ENCODE data around the gene TMEM63B.
"Not testable (repeated sequence)": the region's sequence is repeated elsewhere in the genome, so short reads cannot be mapped to it uniquely, and the experiment has no call there.

The TMEM63B gene

DNA sequence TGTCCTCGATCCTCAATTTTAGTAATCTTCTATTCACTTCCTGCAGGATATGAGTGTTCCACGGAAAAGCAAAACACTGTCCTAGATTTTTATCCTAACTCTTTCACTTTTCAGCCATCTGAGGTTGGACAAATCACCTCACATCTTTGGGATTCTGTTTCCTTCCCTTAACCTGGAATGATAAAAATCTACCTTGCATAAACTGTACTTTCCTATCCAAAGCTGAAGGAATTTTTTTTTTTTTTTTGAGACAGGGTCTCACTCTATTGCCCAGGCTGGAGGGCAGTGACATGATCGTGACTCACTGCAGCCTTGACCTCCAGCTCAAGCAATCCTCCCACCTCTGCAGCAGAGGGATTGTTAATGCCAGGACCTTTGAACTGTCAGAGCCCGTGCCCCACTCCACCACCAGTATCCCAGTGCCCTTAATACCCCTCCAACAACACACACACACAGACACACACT is 51.8 kb downstream of the TMEM63B start:
- no peak for TF ChIP-seq CTCF (IDR thresholded peaks at IDR 0.05; ENCODE audit: low read length, missing control alignments)
- no peak overlapping the region for H3K4me3 ChIP-seq (replicated peaks; ENCODE audit: low read depth, low read length)
- no peak for DNase-seq (ENCODE audit: low read depth)

- no peak for DNase-seq (ENCODE audit: low read depth)
- no peak overlapping the region for H3K4me3 ChIP-seq (replicated peaks; ENCODE audit: low read depth, low read length)
- no peak for TF ChIP-seq CTCF (IDR thresholded peaks at IDR 0.05; ENCODE audit: low read length, missing control alignments)
Measured at GRCh38 chr6:44179648-44180047, 52.3 kb downstream of the TMEM63B start.

DNA sequence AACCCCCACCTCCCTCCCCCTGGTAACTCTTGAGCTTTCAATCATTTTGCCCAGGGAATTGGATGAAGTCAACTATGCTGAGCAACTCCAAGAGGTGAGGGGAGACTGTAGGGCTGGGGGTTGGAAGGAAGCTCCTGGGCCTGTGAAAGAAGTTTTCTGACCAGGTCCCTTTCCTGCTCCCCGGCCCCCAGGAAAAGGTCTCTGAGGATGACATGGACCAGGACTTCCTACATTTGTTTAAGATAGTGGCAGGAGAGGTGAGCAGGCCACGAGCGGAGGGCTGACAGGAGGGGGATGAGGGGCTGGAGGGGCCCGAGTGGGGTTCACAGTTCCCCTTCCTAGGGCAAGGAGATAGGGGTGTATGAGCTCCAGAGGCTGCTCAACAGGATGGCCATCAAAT is 53.1 kb downstream of the TMEM63B start:
- TF ChIP-seq CTCF (IDR thresholded peaks at IDR 0.05; ENCODE audit: low read length, missing control alignments): no peak
- no peak overlapping the region for H3K4me3 ChIP-seq (replicated peaks; ENCODE audit: low read depth, low read length)
- no peak for DNase-seq (ENCODE audit: low read depth)

GRCh38 chr6:44180886-44181285 is 53.5 kb downstream of the TMEM63B start:
- no peak for DNase-seq (ENCODE audit: low read depth)
- no peak overlapping the region for H3K4me3 ChIP-seq (replicated peaks; ENCODE audit: low read depth, low read length)
- no peak for TF ChIP-seq CTCF (IDR thresholded peaks at IDR 0.05; ENCODE audit: low read length, missing control alignments)

- not testable (repeated sequence) for DNase-seq (ENCODE audit: low read depth); H3K4me3 ChIP-seq (replicated peaks; ENCODE audit: low read depth, low read length)
Measured at GRCh38 chr6:44181784-44182183, 54.4 kb downstream of the TMEM63B start.

- DNase-seq (ENCODE audit: low read depth): no peak
- no peak for TF ChIP-seq CTCF (IDR thresholded peaks at IDR 0.05; ENCODE audit: low read length, missing control alignments)
- H3K4me3 ChIP-seq (replicated peaks; ENCODE audit: low read depth, low read length): no peak overlapping the region
Measured at GRCh38 chr6:44182911-44183390, 55.6 kb downstream of the TMEM63B start.

GRCh38 chr6:44183783-44184182 is 56.4 kb downstream of the TMEM63B start:
- no peak overlapping the region for H3K4me3 ChIP-seq (replicated peaks; ENCODE audit: low read depth, low read length)
- TF ChIP-seq CTCF (IDR thresholded peaks at IDR 0.05; ENCODE audit: low read length, missing control alignments): no peak
- DNase-seq (ENCODE audit: low read depth): no peak

GRCh38 chr6:44185356-44185755 is 58.0 kb downstream of the TMEM63B start:
- not testable (repeated sequence) for H3K4me3 ChIP-seq (replicated peaks; ENCODE audit: low read depth, low read length); DNase-seq (ENCODE audit: low read depth)
